Karpas-422 (cell line): ENCODE measurements around the gene ATP6V1F. TPM values are rescaled to one million over a fixed set of nuclear protein-coding genes. Genes with fewer than 3 reads are reported as not detected.

Experiments
- DNase-seq: peaks from one replicate; pipeline ENCODE4 v3.0.0-alpha.2; 2015
- H2AFZ ChIP-seq: fragments of 200-600 bp; sonication (generic); 2 replicates; pipeline ENCODE4 v1.6.1; 2014; ENCODE audit warnings: antibody characterized with exemption, low read length, mixed read lengths
- H3K27ac ChIP-seq: fragments of 200-600 bp; sonication (generic); 2 replicates; pipeline ENCODE4 v1.5.1; 2014; ENCODE audit warnings: mild to moderate bottlenecking, low read length, moderate library complexity
- H3K27me3 ChIP-seq: fragments of 200-600 bp; sonication (generic); 2 replicates; pipeline ENCODE4 v1.6.1; 2014; ENCODE audit warnings: low read length, mixed read lengths
- H3K36me3 ChIP-seq: fragments of 200-600 bp; sonication (generic); 2 replicates; pipeline ENCODE4 v1.6.1; 2014; ENCODE audit warnings: low read length, mixed read lengths; ENCODE audit not compliant: insufficient read depth
- H3K4me1 ChIP-seq: fragments of 200-600 bp; sonication (generic); 2 replicates; pipeline ENCODE4 v1.6.1; 2014; ENCODE audit warnings: mild to moderate bottlenecking, low read length, mixed read lengths
- H3K4me2 ChIP-seq: fragments of 200-600 bp; sonication (generic); 2 replicates; pipeline ENCODE4 v1.6.1; 2014; ENCODE audit warnings: low read length, low read depth, mild to moderate bottlenecking; ENCODE audit not compliant: poor library complexity, severe bottlenecking
- H3K4me3 ChIP-seq: fragments of 200-600 bp; sonication (generic); 2 replicates; pipeline ENCODE4 v1.5.1; 2014; ENCODE audit warnings: mild to moderate bottlenecking, antibody characterized with exemption, low read length, mixed read lengths
- H3K79me2 ChIP-seq: fragments of 200-600 bp; sonication (generic); 2 replicates; pipeline ENCODE4 v1.6.1; 2014; ENCODE audit warnings: mild to moderate bottlenecking, low read length, mixed read lengths
- H3K9ac ChIP-seq: fragments of 200-600 bp; sonication (generic); 2 replicates; pipeline ENCODE4 v1.6.0; 2014; ENCODE audit warnings: low read length
- H3K9me2 ChIP-seq: fragments of 200-600 bp; sonication (generic), shearing (Covaris generic); replicated peaks from 2 replicates; pipeline ENCODE4 v1.6.0; 2014; ENCODE audit warnings: mild to moderate bottlenecking, low read length, moderate library complexity; ENCODE audit not compliant: insufficient read depth
- H3K9me3 ChIP-seq: fragments of 300-700, 200-600 bp; sonication (generic); 2 replicates; pipeline ENCODE4 v1.6.1; 2014; ENCODE audit warnings: low read length, mixed read lengths
- H4K20me1 ChIP-seq: fragments of 200-600 bp; sonication (generic); 2 replicates; pipeline ENCODE4 v1.6.1; 2014; ENCODE audit warnings: mild to moderate bottlenecking, antibody characterized with exemption, low read length, low read depth; ENCODE audit not compliant: insufficient read depth
- total RNA-seq: library from RNA; depleted of rRNA; stranded (reverse); fragments of >200 nt; shearing (Covaris generic); gene quantifications from 2 replicates; pipeline ENCODE4 v1.2.3, GENCODE V29; 2014; ENCODE audit warnings: low replicate concordance

The ATP6V1F gene
- total RNA-seq, 1 experiment from 2014 or later: 208 TPM

- H3K9ac ChIP-seq: no peak overlapping the region
- H3K4me3 ChIP-seq: no peak overlapping the region
- H3K27ac ChIP-seq: no peak overlapping the region
- no peaks in the 10 kb centered on the region for H3K79me2 ChIP-seq
- no peaks in the 10 kb centered on the region for H3K36me3 ChIP-seq
- H3K9me3 ChIP-seq: no peaks in the 10 kb centered on the region
- H3K27me3 ChIP-seq: no peaks in the 10 kb centered on the region
- H3K4me2 ChIP-seq: no peak overlapping the region
- H3K9me2 ChIP-seq: no peaks in the 10 kb centered on the region
- DNase-seq: no peak
- no peaks in the 10 kb centered on the region for H4K20me1 ChIP-seq
- H2AFZ ChIP-seq: no peak overlapping the region
- H3K4me1 ChIP-seq: no peaks in the 10 kb centered on the region
These were observed 41.1 kb downstream of the ATP6V1F start for GRCh38 chr7:128903621-128904361.

GRCh38 chr7:128904381-128905197, 41.9 kb downstream of the ATP6V1F start:
- H3K9ac ChIP-seq: no peak overlapping the region
- no peaks in the 10 kb centered on the region for H3K79me2 ChIP-seq
- no peak overlapping the region for H3K27ac ChIP-seq
- no peak overlapping the region for H2AFZ ChIP-seq
- H3K4me3 ChIP-seq: no peak overlapping the region
- DNase-seq: peak; percentile 88
- no peaks in the 10 kb centered on the region for H3K27me3 ChIP-seq
- no peak overlapping the region for H3K4me2 ChIP-seq
- H4K20me1 ChIP-seq: no peaks in the 10 kb centered on the region
- H3K9me3 ChIP-seq: no peaks in the 10 kb centered on the region
- no peaks in the 10 kb centered on the region for H3K36me3 ChIP-seq
- H3K4me1 ChIP-seq: no peaks in the 10 kb centered on the region
- no peaks in the 10 kb centered on the region for H3K9me2 ChIP-seq

- Histone ChIP-seq H4K20me1 (no peaks in the 10 kb centered on the region), H3K27ac (no peak overlapping the region), H2AFZ (no peak overlapping the region), H3K27me3 (no peaks in the 10 kb centered on the region), H3K9ac (no peak overlapping the region), H3K9me3 (no peaks in the 10 kb centered on the region), H3K4me1 (no peaks in the 10 kb centered on the region), H3K9me2 (no peaks in the 10 kb centered on the region), H3K4me2 (no peak overlapping the region), H3K36me3 (no peaks in the 10 kb centered on the region), H3K4me3 (no peak overlapping the region), H3K79me2 (no peaks in the 10 kb centered on the region)
- no peak for DNase-seq
These were observed 43.5 kb downstream of the ATP6V1F start for GRCh38 chr7:128906001-128906765.

- Histone ChIP-seq H3K9me2 (no peaks in the 10 kb centered on the region), H3K9ac (no peak overlapping the region), H3K4me3 (no peak overlapping the region), H3K27ac (no peak overlapping the region), H3K36me3 (no peaks in the 10 kb centered on the region), H2AFZ (no peak overlapping the region), H3K27me3 (no peaks in the 10 kb centered on the region), H3K9me3 (no peaks in the 10 kb centered on the region), H3K4me1 (no peaks in the 10 kb centered on the region), H3K4me2 (no peak overlapping the region), H4K20me1 (no peaks in the 10 kb centered on the region), H3K79me2 (no peaks in the 10 kb centered on the region)
- peak; percentile 49 for DNase-seq
These were observed 44.3 kb downstream of the ATP6V1F start for GRCh38 chr7:128906766-128907559.

GRCh38 chr7:128908750-128909624, 46.3 kb downstream of the ATP6V1F start:
- Histone ChIP-seq H3K27ac (no peak overlapping the region), H3K4me2 (no peak overlapping the region), H3K36me3 (no peaks in the 10 kb centered on the region), H3K9me2 (no peaks in the 10 kb centered on the region), H3K9me3 (no peaks in the 10 kb centered on the region), H3K4me1 (no peaks in the 10 kb centered on the region), H3K9ac (no peak overlapping the region), H2AFZ (no peak overlapping the region), H3K79me2 (no peaks in the 10 kb centered on the region), H4K20me1 (no peaks in the 10 kb centered on the region), H3K27me3 (no peaks in the 10 kb centered on the region), H3K4me3 (no peak overlapping the region)
- DNase-seq: no peak

- no peak overlapping the region for H3K4me2 ChIP-seq
- H3K9me3 ChIP-seq: no peaks in the 10 kb centered on the region
- H4K20me1 ChIP-seq: no peaks in the 10 kb centered on the region
- no peak overlapping the region for H3K4me3 ChIP-seq
- H3K27ac ChIP-seq: no peak overlapping the region
- no peaks in the 10 kb centered on the region for H3K27me3 ChIP-seq
- no peak overlapping the region for H3K9ac ChIP-seq
- no peaks in the 10 kb centered on the region for H3K79me2 ChIP-seq
- DNase-seq: no peak
- H3K9me2 ChIP-seq: no peaks in the 10 kb centered on the region
- H2AFZ ChIP-seq: no peak overlapping the region
- no peaks in the 10 kb centered on the region for H3K4me1 ChIP-seq
- no peaks in the 10 kb centered on the region for H3K36me3 ChIP-seq
These were observed 47.2 kb downstream of the ATP6V1F start for GRCh38 chr7:128909625-128910568.
